Right ventricle myocardium inferior (tissue), 1 donor: ENCODE data around the gene WWP2. TPM values are rescaled to one million over a fixed set of nuclear protein-coding genes. Genes with fewer than 3 reads are reported as not detected.
"Not testable (repeated sequence)": the region's sequence is repeated elsewhere in the genome, so short reads cannot be mapped to it uniquely, and the experiment has no call there.

Source experiments
- ATAC-seq: fragments of 200-7000 bp; cut with Tn5 transposase; one replicate; pipeline ENCODE4 v1.9.1; 2020; ENCODE audit warnings: mild to moderate bottlenecking, moderate library complexity
- DNase-seq: peaks from one replicate; pipeline ENCODE4 v3.0.0; 2021; ENCODE audit errors: missing footprints
- intact Hi-C: fragments of 100-400 bp; cut with DNase I; formaldehyde crosslinking; loops from one replicate; pipeline ENCODE4 v1.11.0; 2022
- total RNA-seq: library from RNA; stranded (reverse); fragmentation: NEBNext Ultra II Directional; extraction: Animal tissue kit (Norgen Biotek cat#: 25700); gene quantifications from one replicate; pipeline ENCODE4 v1.2.1, GENCODE V29; 2021
- donor health status: DM: no; HTN: yes; CAD: no; lungs with severe emphysema.

WWP2 gene
- total RNA-seq, 1 donor from 2014 or later, result 24.8 TPM

DNA sequence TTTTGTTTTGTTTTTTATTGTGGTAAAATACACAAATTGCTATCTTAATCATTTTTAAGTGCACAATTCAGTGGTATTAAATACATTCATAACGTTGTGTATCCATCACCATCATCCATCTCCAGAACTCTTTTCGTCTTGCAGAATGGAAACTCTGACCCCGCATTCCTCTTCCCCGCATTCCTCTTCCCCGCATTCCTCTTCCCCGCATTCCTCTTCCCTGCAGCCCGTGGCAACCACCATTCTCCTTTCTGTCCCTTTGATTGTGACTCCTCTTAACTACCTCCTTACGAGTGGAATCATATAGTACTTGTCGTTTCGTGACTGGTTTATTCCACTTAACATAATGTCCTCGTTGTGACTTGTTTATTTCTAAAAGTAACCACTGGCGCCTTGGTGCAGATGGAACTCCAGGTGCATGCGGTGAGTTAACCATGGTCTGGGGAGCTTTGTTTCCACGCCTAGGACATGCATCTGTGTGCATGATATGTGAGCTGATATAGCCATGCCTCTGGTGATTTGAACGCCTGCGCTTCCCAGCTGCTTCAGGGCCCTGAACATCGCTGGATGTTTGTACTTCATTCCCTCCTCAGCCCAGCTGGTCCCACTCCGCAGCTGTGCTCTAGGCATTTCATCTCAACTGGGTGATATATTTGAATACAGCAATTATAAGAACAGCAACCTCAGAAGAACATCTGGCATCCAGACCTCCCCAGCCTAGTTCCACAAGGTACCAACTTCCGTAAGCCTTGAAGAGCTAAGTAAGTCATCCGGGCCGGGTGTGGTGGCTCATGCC is 181.3 kb downstream of the WWP2 start:
- DNase-seq, intact Hi-C loops: not testable (repeated sequence)
- ATAC-seq, result peak; percentile 35

DNA sequence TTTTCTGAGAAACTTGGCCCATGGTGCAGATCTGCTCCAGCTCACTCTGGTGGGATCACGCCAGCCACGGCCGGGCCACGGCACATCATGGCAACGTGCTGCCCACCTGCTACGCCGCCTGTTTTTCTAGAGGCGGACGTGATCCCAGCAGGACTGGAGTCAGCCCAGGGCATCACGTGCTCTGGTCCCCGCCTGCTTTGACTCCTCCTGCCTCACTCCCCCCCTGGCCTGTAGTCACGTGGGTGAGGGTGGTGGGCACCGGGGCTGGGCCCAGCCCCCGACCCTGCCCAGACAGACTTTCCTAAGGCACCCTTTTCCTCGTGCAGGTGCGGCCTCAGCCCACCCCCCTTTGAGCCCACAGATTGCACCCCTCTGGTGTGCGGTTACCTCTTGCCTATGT is 188.3 kb downstream of the WWP2 start:
- ATAC-seq, DNase-seq, intact Hi-C loops: not testable (repeated sequence)

DNA sequence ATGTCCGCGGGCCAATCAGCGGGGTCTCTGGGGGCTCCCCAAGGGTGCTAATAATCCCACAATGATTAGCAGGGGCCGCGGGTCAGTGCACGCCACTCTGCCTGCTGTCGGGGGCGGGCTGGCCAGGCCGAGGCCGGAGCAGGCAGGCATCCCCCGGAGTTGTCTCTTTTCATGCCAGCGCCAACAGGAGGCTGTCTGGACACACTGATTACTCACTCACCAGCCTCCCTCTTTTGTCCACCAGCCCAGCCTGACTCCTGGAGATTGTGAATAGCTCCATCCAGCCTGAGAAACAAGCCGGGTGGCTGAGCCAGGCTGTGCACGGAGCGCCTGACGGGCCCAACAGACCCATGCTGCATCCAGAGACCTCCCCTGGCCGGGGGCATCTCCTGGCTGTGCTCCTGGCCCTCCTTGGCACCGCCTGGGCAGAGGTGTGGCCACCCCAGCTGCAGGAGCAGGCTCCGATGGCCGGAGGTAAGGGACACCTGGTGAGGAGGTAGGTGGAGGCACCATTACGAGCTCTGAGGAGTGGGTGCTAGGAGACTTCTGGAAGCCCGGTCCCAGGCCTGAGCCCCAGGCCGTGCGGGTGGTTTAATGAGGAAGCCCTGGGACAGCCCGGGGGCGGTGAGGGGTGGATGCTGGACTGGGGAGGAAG is 189.0 kb downstream of the WWP2 start, which contains the start of gene CLEC18A:
Gene CLEC18A (plus strand): TSS at position 318 of the 655 bp plus-strand sequence. CDS start 33 bp downstream, at position 351.
- ATAC-seq, intact Hi-C loops, DNase-seq: not testable (repeated sequence)

DNA sequence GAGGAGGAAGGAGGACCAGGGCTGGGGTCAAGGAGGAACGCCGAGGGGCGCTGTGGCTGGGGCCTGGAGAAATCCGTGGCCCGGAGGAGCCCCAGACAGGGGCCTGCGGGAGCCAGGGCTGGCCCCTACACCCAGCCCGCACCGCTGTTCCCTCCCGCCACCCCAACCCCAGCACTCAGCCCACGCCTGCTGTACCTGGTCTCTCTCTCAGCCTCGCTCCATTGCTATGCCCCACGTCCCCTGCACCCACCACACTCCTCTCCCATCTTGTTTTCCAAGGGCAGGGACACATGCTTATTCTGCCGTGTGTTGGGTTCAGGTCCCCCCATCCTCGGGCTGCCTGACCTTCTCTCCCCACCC is 189.5 kb downstream of the WWP2 start:
- intact Hi-C loops, DNase-seq, ATAC-seq: not testable (repeated sequence)

DNA sequence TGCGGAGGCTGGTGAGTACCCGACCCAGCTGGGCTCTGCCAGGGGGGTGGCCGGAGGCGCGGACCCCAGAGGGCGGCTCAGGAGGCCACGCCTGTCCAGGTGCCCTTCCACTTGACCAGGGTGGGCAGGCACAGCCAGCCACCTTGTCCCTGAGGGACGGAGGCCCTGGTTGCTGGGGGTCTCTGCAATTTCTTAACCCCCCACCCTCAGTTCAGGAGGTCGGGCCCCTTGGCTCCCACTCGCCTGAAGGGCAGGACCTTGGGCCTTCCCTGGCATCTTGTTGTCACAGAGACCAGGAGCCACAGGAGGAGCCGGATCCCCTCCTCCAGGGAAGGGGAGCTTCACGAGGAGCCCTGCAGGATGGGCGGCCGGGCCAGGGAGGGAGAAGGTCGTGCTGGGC is 190.0 kb downstream of the WWP2 start:
- DNase-seq, intact Hi-C loops, ATAC-seq: not testable (repeated sequence)

DNA sequence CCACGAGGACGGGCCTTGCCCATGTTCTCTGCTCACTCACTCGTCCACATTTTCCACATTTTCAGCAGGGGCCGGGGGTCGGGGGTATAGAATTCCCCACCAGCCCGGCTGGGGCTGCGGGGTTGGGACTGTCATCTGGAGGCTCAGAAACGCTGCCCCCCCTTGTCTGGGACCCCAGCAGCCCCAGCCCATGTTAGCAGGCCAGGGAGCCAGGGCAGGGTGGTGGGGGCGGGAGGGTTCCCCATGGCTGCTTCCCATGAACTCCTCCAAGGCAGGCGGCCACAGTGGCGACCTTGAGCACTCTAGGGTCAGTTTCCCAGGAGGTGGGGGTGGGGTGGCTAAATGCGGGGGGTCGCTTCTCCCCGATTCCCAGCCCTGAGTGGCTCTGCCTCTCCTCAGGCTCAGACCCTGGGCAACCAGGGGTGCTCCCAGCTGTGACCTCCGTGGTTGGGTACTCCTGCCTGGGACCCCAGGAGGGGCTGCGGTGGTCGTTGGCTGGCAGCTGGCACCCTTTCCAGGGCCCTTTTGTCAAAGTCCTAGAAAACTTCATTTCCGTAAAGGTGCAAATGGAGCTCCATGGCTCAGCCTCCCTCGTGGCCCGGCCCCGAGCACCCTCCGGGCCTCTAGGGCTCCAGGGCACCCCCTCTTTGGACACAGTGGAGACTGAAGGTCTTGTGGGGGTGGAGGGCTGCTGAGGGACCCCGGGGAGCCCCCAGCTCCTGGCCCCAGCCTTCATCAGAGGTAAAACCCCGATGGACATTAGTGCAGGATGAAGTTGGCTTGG is 190.6 kb downstream of the WWP2 start:
- ATAC-seq, intact Hi-C loops, DNase-seq: not testable (repeated sequence)

DNA sequence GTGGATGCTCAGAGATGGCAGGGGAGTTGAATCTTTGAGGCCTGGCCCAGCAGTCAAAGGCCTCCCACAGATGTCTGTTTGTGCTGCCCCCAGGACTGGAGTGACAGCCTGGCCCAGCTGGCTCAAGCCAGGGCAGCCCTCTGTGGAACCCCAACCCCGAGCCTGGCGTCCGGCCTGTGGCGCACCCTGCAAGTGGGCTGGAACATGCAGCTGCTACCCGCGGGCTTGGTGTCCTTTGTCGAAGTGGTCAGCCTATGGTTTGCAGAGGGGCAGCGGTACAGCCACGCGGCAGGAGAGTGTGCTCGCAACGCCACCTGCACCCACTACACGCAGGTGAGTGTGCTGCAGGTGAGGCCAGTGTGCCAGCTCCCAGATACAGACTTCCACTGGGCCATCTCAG is 192.1 kb downstream of the WWP2 start:
- ATAC-seq, intact Hi-C loops, DNase-seq: not testable (repeated sequence)

DNA sequence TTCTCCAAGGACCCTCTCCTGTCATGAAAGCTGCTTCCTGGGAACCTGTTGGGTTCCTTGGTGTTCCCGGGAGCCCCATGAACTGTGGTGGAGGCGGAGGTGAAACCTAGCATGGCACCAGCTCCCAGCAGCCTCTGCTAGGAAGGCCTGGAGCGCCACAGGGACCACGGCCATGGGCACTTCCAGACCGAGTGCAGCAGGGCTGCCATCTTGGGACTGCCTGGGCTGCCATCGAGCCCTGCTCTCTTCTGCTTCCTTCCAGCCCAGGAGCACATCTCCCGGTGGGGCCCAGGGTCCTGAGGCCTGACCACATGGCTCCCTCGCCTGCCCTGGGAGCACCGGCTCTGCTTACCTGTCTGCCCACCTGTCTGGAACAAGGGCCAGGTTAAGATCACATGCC is 201.2 kb downstream of the WWP2 start:
- intact Hi-C loops, ATAC-seq, DNase-seq: not testable (repeated sequence)

DNA sequence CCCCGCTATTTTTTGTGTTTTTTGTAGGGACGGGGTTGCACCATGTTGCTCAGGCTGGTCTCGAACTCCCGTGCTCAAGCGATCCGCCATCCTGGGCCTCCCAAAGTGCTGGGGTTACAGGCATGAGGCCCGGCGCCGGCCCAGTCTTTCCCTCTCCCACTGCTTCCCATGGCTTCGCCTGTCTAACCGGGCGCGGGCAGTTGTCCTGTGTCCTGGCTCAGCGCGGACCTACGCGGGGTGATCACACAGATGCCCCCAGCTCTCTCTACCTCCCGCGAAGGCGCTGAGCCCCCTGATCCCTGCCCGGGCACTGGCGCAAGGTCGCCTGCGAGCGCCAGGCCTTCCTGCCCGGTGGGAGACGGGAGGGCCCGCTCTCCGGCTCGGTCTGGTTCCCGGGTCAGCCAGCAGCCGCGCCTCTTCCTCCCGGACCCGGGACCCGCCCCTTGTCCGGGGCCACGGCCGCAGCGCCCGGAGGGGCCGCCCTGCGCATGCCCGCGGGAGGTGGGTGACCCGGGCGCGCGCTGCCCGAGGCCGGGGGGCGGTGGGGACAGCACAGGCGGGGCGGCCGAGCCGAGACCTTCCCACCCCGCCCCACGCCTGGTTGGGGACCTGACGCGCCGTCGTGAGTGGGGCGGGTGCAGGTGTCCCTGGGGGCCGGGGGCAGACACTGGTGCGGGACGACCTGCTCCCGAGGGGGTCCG is 203.0 kb downstream of the WWP2 start:
- intact Hi-C loops, result not testable (repeated sequence)

DNA sequence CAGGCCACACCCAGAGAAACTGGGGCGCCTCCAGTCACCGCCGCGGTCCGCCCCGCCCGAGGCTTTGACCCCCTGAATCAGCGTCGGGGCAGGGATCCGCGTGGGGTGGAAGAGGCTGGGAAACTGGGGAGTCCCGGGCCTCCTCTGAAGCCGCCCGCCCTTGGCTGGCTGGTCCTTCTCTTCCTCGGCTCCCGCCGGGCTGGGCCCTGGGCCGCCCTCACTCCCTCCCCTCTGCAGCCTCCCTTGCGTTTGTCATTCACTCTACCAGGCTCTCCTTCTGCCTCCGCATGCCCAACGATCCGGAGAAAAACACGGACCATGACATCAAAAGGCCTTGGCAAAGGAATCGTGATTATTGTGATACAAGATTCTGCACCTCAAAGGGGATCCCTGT is 203.5 kb downstream of the WWP2 start:
- intact Hi-C loops, result not testable (repeated sequence)

More for the DNA sequence above, 203.0 kb downstream of the WWP2 start:
- peak; percentile 97 for ATAC-seq
- peak; percentile 89 for DNase-seq

DNA sequence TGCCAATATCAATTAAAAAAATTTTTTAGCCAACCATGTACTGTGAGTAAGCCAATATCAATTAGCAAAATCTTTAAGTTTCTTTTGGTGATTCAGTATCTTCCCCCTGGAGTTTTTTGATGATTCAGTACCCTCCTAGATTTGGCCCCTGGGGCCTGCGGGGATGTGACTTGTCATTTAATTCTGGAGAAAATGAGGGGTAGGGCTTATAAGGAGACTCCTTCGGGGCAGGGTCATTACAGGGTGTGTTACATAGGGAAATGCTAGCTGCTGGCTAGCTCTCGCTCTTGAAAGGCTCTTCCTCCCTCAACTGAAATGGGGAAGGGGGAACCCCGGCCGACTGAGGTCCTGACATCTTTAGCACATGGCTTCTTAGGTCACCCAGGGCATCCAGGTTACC is 205.6 kb downstream of the WWP2 start:
- ATAC-seq, intact Hi-C loops, DNase-seq: not testable (repeated sequence)

More for the DNA sequence above, 203.5 kb downstream of the WWP2 start:
- DNase-seq, result not testable (repeated sequence)
- ATAC-seq, result peak; percentile 61

DNA sequence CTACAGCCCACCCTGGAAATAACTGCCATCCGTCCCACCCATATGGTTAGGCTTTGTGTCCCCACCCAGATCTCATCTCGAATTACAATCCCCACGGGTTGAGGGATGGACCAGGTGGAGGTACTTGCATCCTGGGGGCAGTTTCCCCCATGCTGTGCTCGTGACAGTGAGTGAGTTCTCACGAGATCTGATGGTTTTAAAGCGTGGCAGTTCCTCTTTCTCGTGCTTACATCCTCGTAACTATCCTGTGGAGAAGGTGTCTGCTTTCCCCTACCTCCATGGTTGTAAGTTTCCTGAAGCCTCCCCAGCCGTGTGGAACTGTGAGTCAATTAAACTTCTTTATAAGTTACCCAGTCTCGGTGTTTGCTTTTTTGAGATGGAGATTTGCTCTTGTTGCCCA is 206.0 kb downstream of the WWP2 start:
- ATAC-seq, intact Hi-C loops, DNase-seq: not testable (repeated sequence)

DNA sequence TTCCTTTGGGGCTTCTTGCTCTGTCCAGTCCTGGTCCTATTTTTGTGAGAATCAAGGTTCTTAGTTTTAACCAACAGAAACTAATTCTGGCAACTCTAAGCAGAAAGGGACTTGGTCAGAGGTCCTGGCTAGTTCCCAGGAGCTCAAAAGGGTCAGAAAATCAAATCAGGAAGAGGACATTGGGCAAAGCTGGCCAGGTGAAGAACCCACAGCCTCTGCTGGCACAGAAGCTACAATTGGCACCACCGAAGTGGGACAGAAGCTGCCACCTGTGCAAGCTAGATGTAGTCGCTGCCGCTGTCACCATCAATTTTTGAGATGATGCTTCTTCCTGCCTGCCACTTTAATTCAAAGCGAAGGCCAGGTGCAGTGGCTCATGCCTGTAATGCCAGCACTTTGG is 207.5 kb downstream of the WWP2 start:
- intact Hi-C loops, DNase-seq, ATAC-seq: not testable (repeated sequence)

DNA sequence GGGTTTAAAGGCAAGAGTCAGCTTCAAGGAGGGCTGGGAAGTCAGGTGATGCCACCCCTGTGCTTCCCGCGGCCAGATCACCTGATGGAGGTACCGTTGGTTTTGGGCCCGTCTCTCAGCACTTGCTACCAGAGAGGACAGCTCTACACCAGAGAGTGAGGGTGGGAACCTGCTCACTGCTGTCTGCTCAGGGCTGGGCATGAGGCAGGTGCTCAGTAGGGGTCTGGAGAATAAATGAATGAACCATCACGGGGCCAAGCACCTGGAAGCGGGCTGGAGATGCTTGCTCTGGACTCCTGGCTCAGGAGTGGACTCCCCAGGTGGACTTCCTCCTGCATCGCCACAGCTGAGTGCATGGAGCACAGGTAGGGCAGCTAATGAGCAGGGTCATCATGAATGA is 210.0 kb downstream of the WWP2 start:
- ATAC-seq, DNase-seq, intact Hi-C loops: not testable (repeated sequence)

DNA sequence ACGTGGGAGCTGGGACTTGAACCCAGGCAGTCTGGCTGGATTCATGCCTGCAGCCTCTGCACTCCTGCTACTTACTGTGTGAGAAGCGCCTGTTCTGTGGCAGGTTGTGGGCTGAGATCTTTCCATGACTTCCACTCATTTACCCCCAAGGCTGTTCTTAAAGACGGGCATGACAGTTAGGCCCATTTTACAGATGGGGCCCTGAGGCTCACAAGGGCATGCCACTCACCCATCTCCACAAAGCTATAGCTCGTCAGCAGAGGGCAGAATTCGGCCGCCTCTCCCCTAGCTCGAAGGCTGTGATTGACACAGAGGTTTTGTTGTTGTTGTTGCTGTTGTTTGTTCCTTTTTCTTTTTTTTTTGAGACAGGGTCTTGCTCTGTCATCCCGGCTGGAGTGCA is 210.8 kb downstream of the WWP2 start:
- ATAC-seq, intact Hi-C loops, DNase-seq: not testable (repeated sequence)

DNA sequence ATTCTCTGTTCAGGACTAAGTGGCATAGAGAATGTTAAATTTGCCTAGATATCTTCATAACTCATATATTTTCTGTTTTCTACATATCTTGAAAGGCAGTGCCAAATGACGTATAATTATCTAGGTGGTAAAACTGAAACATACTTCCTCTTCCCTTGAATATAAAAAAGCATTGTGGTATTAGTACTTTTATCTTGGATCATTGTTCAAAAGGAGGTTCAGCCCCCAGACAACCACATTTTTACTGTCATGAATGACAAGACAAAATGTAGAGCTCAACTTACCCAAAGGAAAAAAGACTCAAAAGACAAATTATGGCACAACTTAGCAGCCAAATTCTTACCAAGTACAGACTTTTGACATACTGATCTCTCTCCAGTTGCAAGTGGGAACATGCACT is 223.1 kb downstream of the WWP2 start:
- DNase-seq, intact Hi-C loops, ATAC-seq: not testable (repeated sequence)
